HCT116 (cell line): Measurements from ENCODE around the gene LGR6.

ENCODE experiments used
- POLR2AphosphoS5 ChIP-seq: IDR thresholded peaks from 2 replicates; pipeline ENCODE4 v1.6.1; 2011; ENCODE audit warnings: mild to moderate bottlenecking, low read depth, low read length, moderate library complexity
- RAD21 ChIP-seq: IDR thresholded peaks from 2 replicates; pipeline ENCODE4 v1.6.1; 2012; ENCODE audit warnings: low read depth, mild to moderate bottlenecking

DNA sequence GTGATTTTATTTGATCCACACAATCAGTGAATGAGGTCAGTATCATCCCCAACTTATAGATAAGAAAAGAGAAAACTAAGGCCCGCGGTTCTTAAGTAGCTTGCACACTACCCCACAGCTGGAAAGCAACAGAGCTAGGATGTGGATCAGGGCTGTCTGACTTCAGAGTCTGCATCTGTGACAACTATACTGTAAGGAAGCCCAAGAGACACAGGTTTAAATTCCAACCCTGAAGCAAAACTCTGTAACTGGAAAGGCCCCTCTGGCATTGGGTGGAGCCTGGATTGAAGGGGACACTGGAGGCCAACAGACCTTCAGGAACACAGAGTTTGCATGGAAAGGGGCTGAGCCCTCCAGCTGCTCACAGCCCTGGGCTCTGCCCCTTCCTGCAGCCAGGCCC lies 40.2 kb downstream of the LGR6 start:
- TF ChIP-seq RAD21 (no peak), POLR2AphosphoS5 (no peak)
